Suprapubic skin (tissue), 3 donors: ENCODE results near the gene LUZP2.

Experiments
- CTCF ChIP-seq, 2 donors: fragments of 200-600 bp in 1 of 2; fragments of 450-650 bp in 1 of 2; sonication (generic) in 1 of 2; IDR thresholded peaks; one replicate each; pipeline ENCODE4 v1.5.1; 2016 to 2019; ENCODE audit warnings: antibody characterized with exemption in 2 of 2, mild to moderate bottlenecking in 1 of 2, moderate library complexity in 1 of 2
- POLR2A ChIP-seq, 2 donors: fragments of 450-650 bp; IDR thresholded peaks; one replicate each; pipeline ENCODE4 v1.6.1; 2017; ENCODE audit warnings: antibody characterized with exemption in 2 of 2, mild to moderate bottlenecking in 2 of 2, moderate library complexity in 2 of 2

GRCh38 chr11:24619900-24620299, 123.0 kb downstream of the LUZP2 start:
- no peak for TF ChIP-seq CTCF (IDR thresholded peaks at IDR 0.05)
- TF ChIP-seq POLR2A (IDR thresholded peaks at IDR 0.05), result no peak
